ENCODE data around the gene BCAS3.

BCAS3 gene

DNA sequence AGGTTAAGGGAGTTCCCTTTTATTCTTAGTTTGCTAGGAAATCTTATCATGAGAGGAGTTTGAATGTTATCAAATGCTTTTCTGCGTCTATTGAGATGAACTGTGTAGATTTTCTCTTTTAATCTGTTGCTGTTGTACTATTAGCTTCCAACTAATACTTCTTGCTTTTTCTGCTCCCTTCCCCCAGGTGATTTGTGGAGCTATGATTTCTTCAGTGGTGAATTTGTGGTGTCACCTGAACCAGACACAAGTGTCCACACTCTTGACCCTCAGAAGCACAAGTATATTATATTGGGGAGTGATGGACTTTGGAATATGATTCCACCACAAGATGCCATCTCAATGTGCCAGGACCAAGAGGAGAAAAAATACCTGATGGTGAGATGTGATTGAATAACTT, 29.9 kb upstream of the BCAS3 start:
- no peak overlapping the region for H3K4me3 ChIP-seq (replicated peaks in 1 of 2; ENCODE audit: low read depth in 2 of 2, low read length in 2 of 2)
- TF ChIP-seq, protein P1, sequence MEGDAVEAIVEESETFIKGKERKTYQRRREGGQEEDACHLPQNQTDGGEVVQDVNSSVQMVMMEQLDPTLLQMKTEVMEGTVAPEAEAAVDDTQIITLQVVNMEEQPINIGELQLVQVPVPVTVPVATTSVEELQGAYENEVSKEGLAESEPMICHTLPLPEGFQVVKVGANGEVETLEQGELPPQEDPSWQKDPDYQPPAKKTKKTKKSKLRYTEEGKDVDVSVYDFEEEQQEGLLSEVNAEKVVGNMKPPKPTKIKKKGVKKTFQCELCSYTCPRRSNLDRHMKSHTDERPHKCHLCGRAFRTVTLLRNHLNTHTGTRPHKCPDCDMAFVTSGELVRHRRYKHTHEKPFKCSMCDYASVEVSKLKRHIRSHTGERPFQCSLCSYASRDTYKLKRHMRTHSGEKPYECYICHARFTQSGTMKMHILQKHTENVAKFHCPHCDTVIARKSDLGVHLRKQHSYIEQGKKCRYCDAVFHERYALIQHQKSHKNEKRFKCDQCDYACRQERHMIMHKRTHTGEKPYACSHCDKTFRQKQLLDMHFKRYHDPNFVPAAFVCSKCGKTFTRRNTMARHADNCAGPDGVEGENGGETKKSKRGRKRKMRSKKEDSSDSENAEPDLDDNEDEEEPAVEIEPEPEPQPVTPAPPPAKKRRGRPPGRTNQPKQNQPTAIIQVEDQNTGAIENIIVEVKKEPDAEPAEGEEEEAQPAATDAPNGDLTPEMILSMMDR (IDR thresholded peaks at IDR 0.05; ENCODE audit: low read depth, low read length), result no peak
- no peak for DNase-seq (ENCODE audit: low read depth in 2 of 2)

DNA sequence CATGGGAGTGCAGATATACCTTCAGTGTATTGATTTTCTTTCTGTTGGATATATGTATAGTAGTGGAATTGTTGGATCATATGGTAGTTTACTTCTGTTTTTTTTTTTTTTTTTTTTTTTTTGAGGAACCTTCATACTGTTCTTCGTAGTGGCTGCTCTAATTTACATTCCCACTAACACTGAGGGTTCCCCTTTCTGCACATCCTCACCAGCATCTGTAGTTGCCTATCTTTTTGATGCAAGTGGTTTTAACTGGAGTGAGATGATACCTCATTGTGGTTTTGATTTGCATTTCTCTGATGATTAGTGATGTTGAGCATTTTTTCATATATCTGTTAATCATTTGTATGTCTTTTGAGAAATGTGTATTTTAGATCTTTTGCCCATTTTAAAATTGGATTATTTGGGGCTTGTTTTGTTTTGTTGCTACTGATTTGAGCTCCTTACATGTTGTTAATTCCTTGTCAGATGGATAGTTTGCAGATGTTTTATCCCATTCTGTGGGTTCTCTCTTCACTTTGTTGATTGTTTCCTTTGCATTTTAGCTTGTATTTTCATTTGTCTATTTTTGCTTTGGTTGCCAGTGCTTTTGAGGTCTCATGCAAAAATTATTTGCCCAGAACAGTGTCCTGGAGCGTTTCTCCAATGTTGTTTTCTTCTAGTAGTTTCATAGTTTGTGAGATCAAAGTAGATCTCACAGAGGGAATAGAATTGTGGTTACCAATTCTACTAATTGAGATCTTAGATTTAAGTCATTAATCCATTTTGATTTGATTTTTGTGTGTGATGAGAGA, 25.0 kb upstream of the BCAS3 start:
- no peak overlapping the region for H3K4me3 ChIP-seq (replicated peaks in 1 of 2; ENCODE audit: low read depth in 2 of 2, low read length in 2 of 2)
- TF ChIP-seq, protein P1 (IDR thresholded peaks at IDR 0.05; ENCODE audit: low read depth, low read length), result no peak
- DNase-seq (ENCODE audit: low read depth in 2 of 2), result no peak

DNA sequence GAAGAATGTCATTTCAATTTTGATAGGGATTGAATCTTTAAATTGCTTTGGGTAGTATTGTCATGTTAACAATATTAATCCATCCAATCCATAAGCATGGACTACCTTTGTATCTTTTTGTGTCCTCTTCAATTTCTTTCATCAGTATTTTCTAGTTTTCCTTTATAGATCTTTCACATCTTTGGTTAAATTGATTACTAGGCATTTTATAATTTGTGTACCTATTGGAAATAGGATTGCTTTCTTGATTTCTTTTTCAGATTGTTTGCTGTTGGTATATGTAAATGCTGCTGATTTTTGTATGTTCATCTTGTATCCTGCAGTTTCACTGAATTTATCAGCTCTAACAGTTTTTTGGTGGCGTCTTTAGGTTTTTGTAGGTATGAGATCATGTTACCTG, 24.1 kb upstream of the BCAS3 start:
- TF ChIP-seq, protein P1 (IDR thresholded peaks at IDR 0.05; ENCODE audit: low read depth, low read length), result no peak
- H3K4me3 ChIP-seq (replicated peaks in 1 of 2; ENCODE audit: low read depth in 2 of 2, low read length in 2 of 2), result no peak overlapping the region

DNA sequence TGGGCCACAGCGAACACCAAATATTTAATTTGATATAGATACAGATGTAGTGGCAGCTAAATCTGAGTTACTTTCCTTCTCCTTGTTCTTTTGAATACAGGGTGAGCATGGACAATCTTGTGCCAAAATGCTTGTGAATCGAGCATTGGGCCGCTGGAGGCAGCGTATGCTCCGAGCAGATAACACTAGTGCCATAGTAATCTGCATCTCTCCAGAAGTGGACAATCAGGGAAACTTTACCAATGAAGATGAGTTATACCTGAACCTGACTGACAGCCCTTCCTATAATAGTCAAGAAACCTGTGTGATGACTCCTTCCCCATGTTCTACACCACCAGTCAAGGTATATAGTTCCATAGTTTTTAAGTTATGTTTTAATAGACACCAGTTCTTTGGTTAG, 21.2 kb upstream of the BCAS3 start:
- DNase-seq (ENCODE audit: low read depth in 2 of 2), result no peak
- H3K4me3 ChIP-seq (replicated peaks in 1 of 2; ENCODE audit: low read depth in 2 of 2, low read length in 2 of 2), result no peak overlapping the region
- TF ChIP-seq, protein P1 (IDR thresholded peaks at IDR 0.05; ENCODE audit: low read depth, low read length), result no peak

More for the DNA sequence above, 24.1 kb upstream of the BCAS3 start:
- no peak for DNase-seq (ENCODE audit: low read depth in 2 of 2)

DNA sequence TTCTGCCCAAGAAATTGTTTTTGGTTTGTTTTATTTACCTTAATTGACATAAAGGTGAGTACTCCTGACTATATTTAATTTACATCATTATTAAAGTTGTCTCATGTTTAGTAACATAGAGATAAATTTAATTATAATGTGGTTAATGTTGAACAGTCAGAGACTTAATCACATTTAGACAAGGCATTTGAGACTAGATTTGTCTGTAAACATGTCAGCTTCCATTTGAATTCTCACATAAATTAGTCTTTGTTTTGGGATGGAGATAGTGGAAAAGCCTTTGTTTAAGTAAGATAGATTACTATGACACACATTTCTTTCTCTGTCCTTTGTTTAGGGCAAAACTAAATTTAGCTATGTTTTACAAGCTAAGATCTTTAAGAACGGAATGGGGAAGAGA, 18.5 kb upstream of the BCAS3 start:
- DNase-seq (ENCODE audit: low read depth in 2 of 2), result no peak
- no peak overlapping the region for H3K4me3 ChIP-seq (replicated peaks in 1 of 2; ENCODE audit: low read depth in 2 of 2, low read length in 2 of 2)
- TF ChIP-seq, protein P1 (IDR thresholded peaks at IDR 0.05; ENCODE audit: low read depth, low read length), result no peak

DNA sequence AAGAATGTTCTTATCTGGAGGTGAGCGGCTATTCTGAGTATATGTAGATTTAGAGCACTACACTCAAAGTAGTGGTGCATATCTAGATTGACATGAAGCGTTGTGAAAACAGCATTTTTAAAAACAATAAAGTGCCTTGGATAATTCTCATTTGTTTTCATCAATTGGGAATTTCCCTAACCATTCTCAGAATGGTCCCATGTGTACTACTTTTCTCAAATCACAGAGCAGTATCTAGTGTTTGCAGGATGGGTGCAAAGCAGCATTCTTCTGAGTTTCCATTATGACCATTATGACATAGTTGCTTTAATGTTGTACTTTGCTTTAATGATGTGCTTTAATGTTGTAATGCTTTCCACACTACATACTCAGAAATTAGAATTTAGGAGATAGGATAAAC, 16.2 kb upstream of the BCAS3 start:
- H3K4me3 ChIP-seq (replicated peaks in 1 of 2; ENCODE audit: low read depth in 2 of 2, low read length in 2 of 2), result no peak overlapping the region
- DNase-seq (ENCODE audit: low read depth in 2 of 2), result no peak
- TF ChIP-seq, protein P1 (IDR thresholded peaks at IDR 0.05; ENCODE audit: low read depth, low read length), result no peak

DNA sequence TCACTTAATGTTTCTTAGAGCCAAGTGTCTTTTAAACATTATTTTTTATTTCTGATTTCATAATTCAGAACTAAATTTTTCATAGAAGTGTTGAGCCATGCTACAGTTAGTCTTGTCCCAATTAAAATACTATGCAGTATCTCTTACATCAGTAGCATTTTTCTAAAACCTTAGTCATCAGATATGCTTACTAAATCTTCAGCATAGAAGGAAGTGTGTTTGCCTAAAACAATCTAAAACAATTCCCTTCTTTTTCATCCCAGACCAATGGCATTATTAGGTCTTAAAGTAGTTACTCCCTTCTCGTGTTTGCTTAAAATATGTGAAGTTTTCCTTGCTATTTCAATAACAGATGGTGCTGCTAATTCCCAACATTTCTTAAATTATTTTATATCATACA, 13.6 kb upstream of the BCAS3 start:
- TF ChIP-seq, protein P1 (IDR thresholded peaks at IDR 0.05; ENCODE audit: low read depth, low read length), result no peak
- no peak overlapping the region for H3K4me3 ChIP-seq (replicated peaks in 1 of 2; ENCODE audit: low read depth in 2 of 2, low read length in 2 of 2)
- peak in 1 of 2 donors; percentile 38 for DNase-seq (ENCODE audit: low read depth in 2 of 2)
